GM18867 (cell line): ENCODE data around the gene CPT1B.
A peak's percentile ranks its signal among the peaks of the same experiment; 100 is the strongest.
"Not testable (repeated sequence)": the region's sequence is repeated elsewhere in the genome, so short reads cannot be mapped to it uniquely, and the experiment has no call there.

Experiments used
- ATAC-seq: cut with Tn5 transposase; IDR thresholded peaks from one replicate; pipeline ENCODE4 v1.9.1; 2021; ENCODE audit warnings: mild to moderate bottlenecking, moderate library complexity; ENCODE audit not compliant: unreplicated experiment

CPT1B gene

DNA sequence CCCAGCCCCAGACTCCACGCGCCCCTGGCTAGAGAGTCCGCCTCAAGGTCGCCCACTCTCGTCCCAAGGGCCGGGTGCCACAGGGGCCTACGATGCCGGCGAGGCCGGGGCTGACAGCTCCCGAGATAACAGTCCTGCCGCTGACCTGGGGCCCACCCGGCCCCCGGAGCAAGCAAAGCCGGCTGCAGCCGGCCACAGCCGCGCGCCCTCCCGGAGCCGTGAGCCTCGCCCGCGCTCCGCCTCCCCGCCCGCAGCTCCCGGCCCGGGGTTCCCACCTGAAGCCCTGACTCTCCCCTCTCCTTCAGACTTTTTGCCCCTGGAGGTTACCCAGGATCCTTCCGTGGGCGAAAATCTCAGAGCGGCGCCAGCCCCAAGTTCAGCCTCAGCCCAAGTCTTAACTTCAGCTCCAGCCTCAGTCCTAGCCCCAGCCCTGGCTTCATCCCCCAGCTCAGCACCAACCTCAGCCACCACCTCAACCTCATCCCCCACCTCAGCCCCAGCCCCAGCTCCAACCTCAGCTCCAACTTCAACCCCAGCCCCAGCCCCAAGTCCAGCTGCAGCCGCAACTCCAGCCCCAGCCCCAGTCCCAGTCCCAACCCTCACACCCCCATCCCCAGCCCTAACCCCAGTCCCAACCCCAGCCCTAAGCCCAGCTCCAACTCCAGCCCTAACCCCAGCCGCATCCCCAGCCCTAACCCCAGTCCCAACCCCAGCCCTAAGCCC lies 30.8 kb downstream of the CPT1B start:
- ATAC-seq, result no peak

DNA sequence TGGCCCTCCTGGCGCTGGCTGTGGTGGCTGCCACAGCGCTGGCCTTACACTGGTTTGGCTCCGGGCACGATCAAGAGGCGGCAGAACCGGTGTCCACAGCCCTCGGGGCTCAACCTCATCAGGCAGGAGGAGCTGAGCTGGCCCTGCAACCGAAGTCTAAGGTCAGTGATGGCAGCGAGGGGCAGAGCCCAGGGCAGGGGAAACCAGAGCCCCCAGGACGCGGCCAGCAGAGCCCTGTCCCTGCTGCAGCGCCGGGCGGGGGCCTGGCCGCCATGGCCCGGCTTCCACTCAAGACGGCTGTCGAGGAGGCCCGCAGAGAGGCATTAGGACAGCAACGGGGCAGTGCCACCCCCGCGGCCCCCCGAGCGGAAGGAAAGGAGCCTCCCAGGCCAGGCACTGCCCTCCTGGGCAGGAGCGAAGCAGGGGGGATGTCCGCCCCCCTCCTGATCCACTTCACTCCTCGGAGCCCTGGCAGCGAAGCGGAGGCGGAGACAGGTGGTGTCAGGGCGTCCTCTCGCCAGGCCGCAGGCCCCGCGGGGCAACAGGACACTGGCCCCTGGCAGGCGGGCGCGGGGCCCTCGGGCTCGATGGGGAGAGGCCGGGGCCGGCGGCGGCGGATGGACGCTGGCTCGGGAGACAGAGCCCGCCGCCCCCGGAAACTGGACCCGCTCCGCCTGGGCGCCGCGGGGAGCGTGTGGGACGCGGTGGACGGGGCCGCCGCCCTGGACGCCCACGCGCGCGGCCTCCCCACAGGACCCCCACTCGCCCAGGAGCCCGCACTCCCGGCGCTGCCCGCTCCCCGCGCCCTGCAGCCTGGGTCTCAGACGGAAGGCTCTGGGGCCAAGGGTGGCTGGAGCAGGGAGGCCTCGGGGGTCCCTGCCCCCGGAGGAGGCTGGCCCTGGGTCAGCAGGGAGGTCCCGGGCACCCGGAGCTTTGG lies 31.6 kb downstream of the CPT1B start:
- ATAC-seq, result no peak

DNA sequence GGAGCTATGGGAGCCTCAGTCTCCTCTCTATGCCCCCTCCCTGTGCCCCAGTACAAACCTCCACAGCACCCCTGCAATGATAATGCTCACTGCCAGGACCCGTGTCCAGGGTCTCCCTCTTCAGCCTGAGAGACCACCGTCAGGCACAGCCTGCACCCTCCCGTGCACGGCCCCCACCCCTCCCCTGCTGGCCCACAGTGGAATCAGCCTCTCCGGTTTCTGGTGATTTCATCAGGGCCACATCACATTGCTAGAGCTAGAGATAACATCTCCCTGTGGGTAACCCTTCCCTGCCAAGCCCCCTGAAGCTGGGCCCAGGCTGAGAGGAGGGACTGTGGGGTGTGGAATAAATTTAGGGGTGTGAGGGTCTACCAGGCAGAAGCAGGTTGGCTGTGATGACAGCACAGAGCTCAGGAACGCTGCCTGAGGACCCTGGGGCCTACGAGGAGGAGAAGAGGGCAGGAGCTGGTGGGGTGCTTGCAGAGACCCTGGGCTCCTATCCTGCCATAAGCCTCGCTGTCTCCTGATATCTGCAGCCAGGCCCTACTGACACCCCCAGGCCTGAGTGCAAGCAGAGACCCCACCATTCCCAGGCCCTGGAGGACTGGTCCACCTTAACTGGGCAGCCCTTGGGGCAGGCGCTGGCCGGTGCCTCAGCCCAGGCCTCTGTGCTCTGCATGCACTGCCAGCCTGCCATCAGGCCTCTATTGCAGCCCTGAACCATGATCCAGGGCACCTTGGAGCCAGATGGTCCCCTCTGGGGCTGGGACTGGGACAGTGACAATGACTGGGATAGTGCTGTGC lies 32.5 kb downstream of the CPT1B start, which contains the start of gene KLHDC7B:
TSS of gene KLHDC7B (plus strand) at position 378 of the 804 bp plus-strand sequence. CDS start at position 723, 345 bp downstream.
- no peak for ATAC-seq

GRCh38 chr22:50544746-50545253 lies 33.4 kb downstream of the CPT1B start:
- ATAC-seq, result no peak

DNA sequence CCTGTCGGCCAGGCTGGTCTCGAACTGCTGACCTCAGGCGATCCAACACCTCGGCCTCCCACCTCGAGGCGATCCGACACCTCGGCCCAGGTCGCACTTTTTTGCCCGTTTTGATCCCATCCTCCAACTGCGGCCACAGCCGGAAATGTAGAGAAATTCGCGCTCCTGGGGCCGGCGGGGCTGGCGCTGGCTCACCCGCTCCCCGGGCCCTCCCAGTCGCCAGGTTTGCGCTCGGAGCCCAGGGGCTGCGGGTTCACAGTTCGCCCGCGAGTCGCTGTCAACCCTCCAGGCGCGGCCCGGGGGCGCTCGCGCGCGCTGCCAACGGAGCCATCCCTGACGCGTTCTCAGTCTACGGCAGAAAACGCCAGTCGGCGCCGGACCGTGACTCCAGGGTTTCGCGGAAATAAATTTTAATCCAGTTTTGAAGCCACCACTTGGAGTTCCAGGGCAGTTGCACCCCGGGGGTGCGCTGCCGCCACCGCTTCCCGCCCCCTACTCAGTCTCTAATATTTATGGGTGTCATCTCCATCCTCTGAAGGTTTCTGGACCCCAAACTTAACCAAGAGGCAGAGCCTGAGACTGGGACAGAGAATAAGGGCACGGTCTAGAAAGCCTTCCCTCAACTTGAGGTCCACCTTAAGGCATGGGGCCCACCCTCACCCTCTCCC lies 34.0 kb downstream of the CPT1B start:
- ATAC-seq, result peak; percentile 30

DNA sequence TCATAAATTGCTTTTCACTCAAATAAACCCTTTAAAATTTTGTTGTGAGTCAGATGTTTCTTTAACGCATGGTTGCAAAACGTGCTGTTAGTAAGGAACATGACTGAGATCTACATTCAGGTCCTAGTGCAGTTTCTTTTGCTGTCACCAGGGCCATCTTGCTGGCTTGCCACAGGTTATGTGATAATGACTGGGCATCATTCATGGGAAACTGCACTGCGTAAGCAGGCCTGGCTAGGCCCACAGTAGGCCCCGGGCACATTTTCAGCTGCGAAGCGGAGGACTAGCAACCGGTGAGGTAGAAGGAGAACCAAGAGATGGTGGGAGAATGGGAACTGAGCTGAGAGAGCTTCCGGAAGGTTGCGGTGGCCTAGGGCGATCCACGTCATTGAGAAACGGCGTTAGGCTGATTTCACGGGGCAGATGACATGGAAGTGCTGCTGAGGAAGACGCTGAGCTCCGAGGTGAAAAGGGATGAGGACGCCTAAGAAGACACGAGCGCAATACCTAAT lies 35.8 kb downstream of the CPT1B start:
- no peak for ATAC-seq

DNA sequence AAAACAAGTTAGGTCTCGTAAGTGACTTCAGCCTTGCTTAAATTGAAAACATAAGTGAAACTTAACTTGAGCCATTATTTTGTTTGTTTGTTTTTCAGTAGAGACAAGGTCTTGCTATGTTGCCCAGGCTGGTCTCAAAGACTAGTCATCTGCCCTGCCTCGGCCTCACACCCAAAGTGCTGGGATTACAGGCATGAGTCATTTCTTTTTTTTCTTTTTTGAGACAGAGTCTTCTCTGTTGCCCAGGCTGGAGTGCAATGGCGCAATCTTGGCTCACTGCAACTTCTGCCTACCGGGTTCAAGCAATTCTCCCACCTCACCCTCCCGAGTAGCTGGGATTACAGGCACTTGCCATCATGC lies 36.6 kb downstream of the CPT1B start:
- ATAC-seq, result not testable (repeated sequence)

DNA sequence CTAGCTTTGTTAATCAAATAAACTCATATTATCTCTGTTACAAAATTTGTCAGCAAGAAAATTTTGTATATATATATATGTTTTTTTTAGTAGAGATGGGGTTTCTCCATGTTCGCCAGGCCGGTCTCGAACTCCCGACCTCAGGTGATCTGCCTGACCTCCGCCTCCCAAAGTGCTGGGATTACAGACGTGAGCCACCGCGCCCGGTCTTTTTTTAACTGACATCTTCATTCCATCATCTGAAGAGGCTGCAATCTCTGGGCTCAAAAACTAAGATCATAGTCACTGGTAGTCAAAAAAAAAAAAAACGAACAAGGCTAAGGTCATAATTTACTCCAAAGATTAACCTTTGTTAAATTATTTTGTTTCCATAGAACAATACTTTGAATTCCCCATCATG lies 37.8 kb downstream of the CPT1B start:
- ATAC-seq, result no peak

- no peak for ATAC-seq
These were observed 40.5 kb downstream of the CPT1B start for GRCh38 chr22:50537765-50538164.

DNA sequence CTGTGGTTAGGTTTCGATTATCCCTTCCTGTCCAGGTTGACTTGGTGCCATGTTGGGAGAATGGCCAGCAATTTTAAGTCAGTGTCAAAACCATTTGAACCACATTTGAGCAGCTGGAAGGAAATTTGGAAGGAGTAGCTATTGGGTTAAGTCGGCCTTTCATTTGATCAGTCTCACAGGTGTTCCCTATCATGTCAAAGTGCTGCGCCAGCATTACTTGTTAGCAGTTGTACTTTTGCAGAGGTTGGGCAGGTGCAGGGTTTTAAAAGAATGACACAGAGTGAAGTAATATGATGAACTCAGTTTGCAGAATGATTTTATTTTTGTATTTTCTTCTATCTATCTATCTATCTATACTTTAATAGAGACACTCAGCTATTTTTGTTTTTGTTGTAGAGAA lies 42.0 kb downstream of the CPT1B start:
- no peak for ATAC-seq

DNA sequence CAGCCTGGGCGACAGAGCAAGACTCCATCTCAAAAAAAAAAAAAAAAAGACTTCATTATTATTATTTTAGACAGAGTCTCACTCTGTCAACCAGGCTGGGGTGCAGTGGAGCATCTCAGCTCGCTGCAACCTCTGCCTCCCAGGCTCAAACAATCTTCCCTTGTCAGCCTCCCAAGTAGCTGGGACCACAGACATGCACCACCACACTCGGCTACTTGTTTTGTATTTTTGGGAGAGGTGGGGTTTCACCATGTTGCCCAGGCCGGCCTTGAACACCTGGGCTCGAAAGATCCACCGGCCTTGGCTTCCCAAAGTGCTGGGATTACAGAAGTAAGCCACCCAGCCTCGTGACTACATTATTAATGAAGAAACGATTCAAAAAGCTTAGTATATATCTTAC lies 43.1 kb downstream of the CPT1B start:
- ATAC-seq, result no peak

DNA sequence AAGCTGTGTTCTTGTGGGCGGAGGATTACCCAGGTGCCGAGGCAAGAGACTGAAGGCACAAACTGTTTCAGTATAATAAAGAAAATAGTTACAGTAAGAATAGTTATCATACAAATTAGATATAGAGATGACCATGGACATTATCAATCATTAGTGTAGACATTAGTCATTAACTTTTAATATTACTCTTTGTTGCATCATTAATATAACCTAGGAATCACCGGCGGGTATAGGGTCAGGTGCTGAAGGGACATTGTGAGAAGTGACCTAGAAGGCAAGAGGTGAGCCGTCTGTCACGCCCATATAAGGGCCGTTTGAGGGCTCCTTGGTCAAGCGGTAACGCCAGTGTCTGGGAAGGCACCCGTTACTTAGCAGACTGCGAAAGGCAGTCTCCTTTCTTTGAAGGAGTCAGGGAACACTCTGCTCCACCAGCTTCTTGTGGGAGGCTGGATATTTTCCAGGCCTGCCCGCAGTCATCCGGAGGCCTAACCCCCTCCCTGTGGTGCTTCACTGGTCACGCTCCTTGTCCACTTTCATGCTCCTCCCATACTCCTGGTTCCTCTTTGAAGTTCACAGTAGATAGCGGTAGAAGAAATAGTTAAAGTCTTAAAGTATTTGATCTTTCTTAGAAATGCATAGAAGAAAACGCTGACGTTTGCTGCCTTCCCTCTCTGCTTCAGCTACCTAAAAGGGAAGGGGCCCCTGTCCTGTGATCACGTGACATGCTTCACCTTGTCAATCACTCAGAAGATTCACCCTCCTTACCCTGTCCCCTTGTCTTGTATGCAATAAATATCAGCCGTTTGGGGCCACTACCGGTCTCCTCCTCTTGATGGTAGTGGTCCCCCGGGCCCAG lies 44.1 kb downstream of the CPT1B start:
- ATAC-seq, result not testable (repeated sequence)

DNA sequence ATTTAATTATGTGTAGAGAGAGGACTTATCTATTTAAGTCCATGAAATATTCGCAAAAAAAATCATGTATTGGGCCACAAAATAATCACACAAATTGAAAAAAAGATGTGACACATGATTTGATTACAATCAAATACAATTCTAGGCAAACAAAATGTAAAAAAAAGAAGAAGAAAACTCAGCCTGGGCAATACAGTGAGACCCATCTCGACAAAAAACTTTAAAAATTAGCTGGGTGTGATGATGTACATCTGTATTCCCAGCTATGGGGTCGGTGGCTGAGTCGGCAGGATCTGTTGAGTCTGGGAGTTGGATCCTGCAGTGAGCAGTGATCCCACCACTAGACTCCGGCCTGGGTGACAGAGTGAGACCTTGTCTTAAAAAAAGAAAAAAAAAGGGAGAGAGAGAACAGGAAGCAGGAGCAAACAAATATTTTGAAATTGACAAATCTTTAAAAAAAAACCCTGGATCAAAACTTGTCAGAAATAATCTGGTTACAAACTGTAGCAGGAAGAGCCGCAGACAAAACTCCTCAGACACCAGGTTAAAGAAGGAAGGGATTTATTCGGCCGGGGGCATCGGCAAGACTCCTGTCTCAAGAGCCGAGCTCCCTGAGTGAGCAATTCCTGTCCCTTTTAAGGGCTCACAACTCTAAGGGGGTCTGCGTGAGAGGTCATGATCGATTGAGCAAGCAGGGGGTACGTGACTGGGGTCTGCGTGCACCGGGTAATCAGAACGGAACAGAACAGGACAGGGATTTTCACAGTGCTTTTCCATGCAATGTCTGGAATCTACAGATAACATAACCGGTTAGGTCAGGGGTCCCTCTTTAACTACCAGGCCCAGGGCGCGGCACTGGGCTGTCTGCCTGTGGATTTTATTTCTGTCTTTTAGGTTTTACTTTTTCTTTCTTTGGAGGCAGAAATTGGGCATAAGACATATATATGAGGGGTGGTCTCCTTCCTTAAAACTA lies 45.1 kb downstream of the CPT1B start:
- ATAC-seq, result no peak

DNA sequence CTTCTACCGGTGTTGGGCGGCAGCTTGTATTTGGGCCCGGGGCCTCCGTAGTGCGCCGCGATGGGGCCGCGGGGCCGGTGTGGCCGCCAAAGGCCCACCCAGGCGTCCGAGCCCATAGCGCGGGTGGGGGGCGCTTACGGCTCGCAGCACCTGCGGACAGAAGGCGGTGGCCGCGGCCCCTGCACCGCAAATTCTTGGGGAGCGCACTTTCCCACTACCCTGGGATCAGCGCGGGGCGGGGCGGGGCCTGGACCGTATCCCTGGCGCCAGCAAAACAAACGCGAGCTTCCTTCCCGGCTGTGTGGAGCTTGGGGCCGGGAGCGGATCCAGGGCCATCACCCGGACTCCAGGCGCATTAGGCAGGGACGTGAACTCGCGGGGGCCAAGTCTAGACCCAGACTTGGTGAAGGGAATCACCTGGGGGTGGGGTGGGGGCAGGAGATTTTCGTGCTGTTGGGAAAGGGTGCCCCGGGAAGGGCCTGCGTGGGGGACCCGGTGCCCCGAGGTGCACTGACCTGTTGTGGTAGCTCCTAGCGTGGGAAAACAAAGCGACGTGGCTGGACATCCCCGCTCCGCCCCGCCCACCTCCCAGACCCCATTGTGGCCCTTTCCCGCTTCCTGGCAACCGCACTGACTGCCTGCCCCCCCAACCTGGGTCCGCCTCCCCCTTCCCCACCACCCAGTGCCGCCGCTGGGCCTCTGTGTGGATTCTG lies 46.1 kb downstream of the CPT1B start:
- peak; percentile 3 for ATAC-seq

GRCh38 chr22:50531546-50531961 lies 46.7 kb downstream of the CPT1B start:
- ATAC-seq, result peak; percentile 24

DNA sequence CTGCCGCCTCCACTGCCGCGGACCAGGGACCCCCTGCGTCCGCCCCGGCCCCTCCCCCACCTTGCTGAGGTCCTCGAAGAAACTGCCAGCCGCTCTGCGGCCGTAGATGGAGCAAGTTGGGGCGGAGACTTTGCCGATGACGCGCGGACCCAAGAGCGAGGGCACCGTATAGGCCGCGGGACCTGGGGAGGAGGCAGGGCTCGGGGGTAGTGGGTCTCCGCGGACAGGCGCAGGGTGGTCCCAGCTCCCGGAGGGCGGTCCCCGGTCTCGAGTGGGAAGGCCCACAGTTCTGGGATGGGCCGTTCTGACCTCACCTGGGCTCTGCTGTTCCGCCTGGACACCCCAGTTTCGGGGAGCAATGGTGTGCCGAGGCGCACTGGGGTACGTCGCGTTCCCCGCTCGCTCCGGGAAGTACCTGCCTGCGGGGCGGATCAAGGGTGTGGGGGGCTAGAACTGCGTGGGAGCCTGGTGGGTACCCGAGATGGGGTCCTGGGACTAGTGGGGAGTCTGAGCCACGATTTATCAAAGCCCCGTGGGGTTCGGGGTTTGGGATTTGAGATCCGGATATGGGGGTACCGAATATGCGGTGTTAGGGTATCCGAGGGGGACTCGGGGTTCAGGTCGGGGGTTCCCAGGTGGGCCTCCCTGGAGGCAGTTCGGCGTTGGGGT lies 47.2 kb downstream of the CPT1B start:
- ATAC-seq, result peak; percentile 22

- ATAC-seq, result no peak
These were observed 47.7 kb downstream of the CPT1B start for GRCh38 chr22:50530580-50530876.
